ENCODE data around the gene AUTS2.

The AUTS2 gene

GRCh38 chr7:70098905-70099672 is 500.8 kb downstream of the AUTS2 start:
- DNase-seq: no peak

GRCh38 chr7:70104243-70104642 is 506.0 kb downstream of the AUTS2 start:
- DNase-seq: no peak

GRCh38 chr7:70113078-70113477 is 514.8 kb downstream of the AUTS2 start:
- DNase-seq: no peak

GRCh38 chr7:70113536-70113935 is 515.3 kb downstream of the AUTS2 start:
- no peak for DNase-seq

- DNase-seq: no peak
Observed at GRCh38 chr7:70114806-70115205, 516.5 kb downstream of the AUTS2 start.

GRCh38 chr7:70116244-70116643 is 518.0 kb downstream of the AUTS2 start:
- DNase-seq: no peak

GRCh38 chr7:70116867-70117266 is 518.6 kb downstream of the AUTS2 start:
- DNase-seq: no peak

GRCh38 chr7:70120851-70121250 is 522.6 kb downstream of the AUTS2 start:
- DNase-seq: no peak

- no peak for DNase-seq
Observed at GRCh38 chr7:70131817-70132216, 533.5 kb downstream of the AUTS2 start.

GRCh38 chr7:70132226-70132851 is 534.1 kb downstream of the AUTS2 start:
- DNase-seq: no peak

- DNase-seq: no peak
Observed at GRCh38 chr7:70132852-70133690, 534.8 kb downstream of the AUTS2 start.

GRCh38 chr7:70134029-70134770 is 535.9 kb downstream of the AUTS2 start:
- no peak for DNase-seq

GRCh38 chr7:70135656-70136055 is 537.4 kb downstream of the AUTS2 start:
- no peak for DNase-seq

GRCh38 chr7:70137126-70137525 is 538.9 kb downstream of the AUTS2 start:
- no peak for DNase-seq

- no peak for DNase-seq
Observed at GRCh38 chr7:70142247-70142932, 544.1 kb downstream of the AUTS2 start.

GRCh38 chr7:70143075-70144044 is 545.1 kb downstream of the AUTS2 start:
- DNase-seq: peak; percentile 73

GRCh38 chr7:70148997-70149396 is 550.7 kb downstream of the AUTS2 start:
- DNase-seq: no peak

- DNase-seq: no peak
Observed at GRCh38 chr7:70152313-70152712, 554.0 kb downstream of the AUTS2 start.

GRCh38 chr7:70153933-70154332 is 555.7 kb downstream of the AUTS2 start:
- DNase-seq: no peak

- DNase-seq: no peak
Observed at GRCh38 chr7:70154521-70155180, 556.4 kb downstream of the AUTS2 start.

GRCh38 chr7:70156057-70156456 is 557.8 kb downstream of the AUTS2 start:
- no peak for DNase-seq
